T-helper 2 cell treated with Interferon-gamma antibody and Interleukin-4, amounts not matched to agents 5 μg/mL and 100 μg/mL, for 36 hours (primary cell): ENCODE data around the gene GNG10.
"Not testable (repeated sequence)": the region's sequence is repeated elsewhere in the genome, so short reads cannot be mapped to it uniquely, and the experiment has no call there.

Source experiments
- DNase-seq: peaks from one replicate; pipeline ENCODE4 v3.0.0; 2021; ENCODE audit warnings: low spot score
- H3K27ac Mint-ChIP-seq: one replicate; pipeline ENCODE4 v1.8.0; 2021; ENCODE audit warnings: mild to moderate bottlenecking, mixed read lengths
- H3K27me3 Mint-ChIP-seq: one replicate; pipeline ENCODE4 v1.8.0; 2021; ENCODE audit warnings: low read depth, mixed read lengths
- H3K36me3 Mint-ChIP-seq: one replicate; pipeline ENCODE4 v1.8.0; 2021; ENCODE audit warnings: low read depth, mixed read lengths
- H3K4me1 Mint-ChIP-seq: one replicate; pipeline ENCODE4 v1.8.0; 2021; ENCODE audit warnings: low read depth, mixed read lengths
- H3K4me3 Mint-ChIP-seq: one replicate; pipeline ENCODE4 v1.8.0; 2022; ENCODE audit warnings: mild to moderate bottlenecking, moderate library complexity, mixed read lengths
- H3K9me3 Mint-ChIP-seq: one replicate; pipeline ENCODE4 v1.8.0; 2021; ENCODE audit warnings: mixed read lengths

GNG10 gene

DNA sequence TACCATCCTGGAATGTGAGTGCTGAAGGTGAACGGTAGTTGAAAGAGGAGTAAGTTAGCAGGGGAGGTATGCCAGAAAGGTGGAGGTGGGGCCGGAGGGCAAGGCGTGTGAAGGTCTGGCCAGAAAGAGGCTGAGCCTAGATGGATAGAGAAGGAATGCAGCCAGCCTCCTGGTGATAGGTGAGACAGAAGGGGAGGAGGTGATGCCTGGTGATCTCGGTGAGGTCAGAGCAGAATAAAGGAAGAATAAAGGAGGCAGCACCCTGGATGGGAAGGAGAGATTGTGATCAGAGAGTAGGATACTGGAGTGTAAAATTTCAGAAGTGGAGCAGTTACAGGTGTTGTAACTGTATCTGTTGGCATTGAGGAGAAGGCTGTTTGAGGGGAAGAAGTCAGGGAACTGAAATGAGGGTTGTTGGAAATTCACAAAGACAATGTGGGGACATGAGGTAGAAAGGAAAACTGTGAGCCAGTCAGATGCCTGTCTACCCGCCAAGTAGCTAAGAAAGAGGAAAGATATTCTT is 2.0 kb downstream of the GNG10 start:
- peak overlapping the region; percentile 95 for H3K27ac Mint-ChIP-seq
- H3K4me1 Mint-ChIP-seq, result peaks cover 20% of the 10 kb centered on the region
- peaks cover 24% of the 10 kb centered on the region for H3K36me3 Mint-ChIP-seq

DNA sequence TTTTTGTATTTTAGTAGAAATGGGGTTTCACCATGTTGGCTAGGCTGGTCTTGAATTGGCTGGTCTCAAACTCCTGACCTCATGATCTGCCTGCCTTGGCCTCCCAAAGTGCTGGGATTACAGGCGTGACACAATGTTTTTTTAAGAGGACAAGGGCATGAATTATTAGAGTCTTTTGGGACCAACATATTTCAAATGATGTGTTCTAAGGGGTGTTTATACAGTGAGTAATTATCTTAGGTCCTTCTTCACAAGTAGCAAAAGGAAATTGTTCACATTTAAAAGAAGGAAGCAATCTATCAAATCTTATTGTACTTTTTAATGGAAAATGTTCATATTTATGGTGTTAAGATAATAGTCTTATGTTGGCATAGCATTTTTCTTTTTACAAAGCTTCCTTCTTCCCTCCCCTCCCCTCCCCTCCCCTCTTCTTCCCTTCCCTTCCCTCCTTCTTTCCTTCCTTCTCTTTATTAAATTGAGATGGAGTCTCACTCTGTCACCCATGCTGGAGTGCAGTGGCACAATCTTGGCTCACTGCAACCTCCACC is 6.7 kb downstream of the GNG10 start:
- peaks cover 34% of the 10 kb centered on the region for H3K36me3 Mint-ChIP-seq
- H3K27me3 Mint-ChIP-seq, result no peaks in the 10 kb centered on the region
- H3K4me1 Mint-ChIP-seq, result peaks cover 10% of the 10 kb centered on the region
- no peak overlapping the region for H3K27ac Mint-ChIP-seq
- H3K4me3 Mint-ChIP-seq, result no peak overlapping the region
- H3K9me3 Mint-ChIP-seq, result no peaks in the 10 kb centered on the region
- no peak for DNase-seq

More for the DNA sequence above, 2.0 kb downstream of the GNG10 start:
- Mint-ChIP-seq H3K4me3 (peak overlapping the region; percentile 92), H3K27me3 (no peaks in the 10 kb centered on the region), H3K9me3 (no peaks in the 10 kb centered on the region)
- DNase-seq, result no peak

DNA sequence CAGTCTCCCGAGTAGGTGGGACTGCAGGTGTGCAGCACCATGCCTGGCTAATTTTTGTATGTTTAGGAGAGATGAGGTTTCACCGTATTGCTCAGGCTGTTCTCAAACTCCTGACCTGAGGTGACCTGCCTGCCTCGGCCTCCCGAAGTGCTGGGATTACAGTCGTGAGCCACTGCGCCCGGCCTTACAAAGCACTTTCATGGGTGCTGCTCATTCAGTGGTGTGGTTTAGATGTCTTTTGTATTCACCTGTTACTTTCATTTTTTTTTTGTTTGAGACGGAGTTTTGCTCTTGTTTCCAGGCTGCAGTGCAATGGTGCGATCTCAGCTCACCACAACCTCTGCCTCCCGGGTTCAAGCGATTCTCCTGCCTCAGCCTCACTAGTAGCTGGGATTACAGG is 7.2 kb downstream of the GNG10 start:
- not testable (repeated sequence) for H3K27me3 Mint-ChIP-seq, H3K9me3 Mint-ChIP-seq, H3K27ac Mint-ChIP-seq, H3K4me1 Mint-ChIP-seq, H3K4me3 Mint-ChIP-seq, DNase-seq
- H3K36me3 Mint-ChIP-seq, result peaks cover 29% of the 10 kb centered on the region

DNA sequence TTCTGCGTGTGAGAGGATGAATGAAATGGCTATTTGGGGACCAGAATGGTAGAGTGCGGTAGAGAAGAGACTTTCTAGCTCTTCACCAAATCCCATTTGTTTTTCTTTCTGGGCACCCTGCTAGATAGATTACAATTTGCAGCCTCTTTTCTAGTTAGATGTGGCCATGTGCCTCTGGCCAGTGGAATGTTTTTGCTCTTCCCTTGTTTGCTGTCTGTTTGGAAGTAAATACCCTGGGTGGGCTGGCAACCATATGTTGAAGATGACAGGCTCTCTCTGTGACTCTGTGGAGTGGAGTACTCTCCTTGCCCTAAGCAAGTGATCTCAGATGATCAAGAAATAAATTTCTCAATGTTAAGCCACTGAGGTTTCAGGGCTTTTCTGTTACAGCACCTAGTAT is 12.9 kb downstream of the GNG10 start:
- Mint-ChIP-seq H3K27me3 (no peaks in the 10 kb centered on the region), H3K4me3 (no peak overlapping the region), H3K4me1 (no peaks in the 10 kb centered on the region), H3K9me3 (no peaks in the 10 kb centered on the region), H3K27ac (no peak overlapping the region), H3K36me3 (peaks cover 29% of the 10 kb centered on the region)
- DNase-seq, result no peak

DNA sequence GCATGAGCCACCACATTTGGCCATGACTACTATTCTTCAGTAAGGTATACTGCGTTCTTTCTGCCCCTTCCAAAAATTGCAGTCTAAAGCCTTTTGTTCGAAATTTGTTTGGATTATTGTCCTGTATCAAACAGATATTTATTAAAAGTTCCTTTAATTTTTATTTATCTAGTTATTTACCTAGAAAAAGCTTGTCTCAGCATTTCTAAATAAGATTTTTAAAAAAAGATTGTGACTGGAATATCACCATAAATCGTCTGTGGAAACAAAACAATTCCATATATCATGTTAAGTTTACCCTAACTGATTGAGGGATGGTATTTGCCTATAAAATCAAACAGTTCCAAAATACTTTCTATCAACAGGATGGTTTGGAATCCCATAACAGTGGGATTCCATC is 14.7 kb downstream of the GNG10 start:
- no peaks in the 10 kb centered on the region for H3K9me3 Mint-ChIP-seq
- no peaks in the 10 kb centered on the region for H3K27me3 Mint-ChIP-seq
- DNase-seq, result no peak
- no peaks in the 10 kb centered on the region for H3K4me1 Mint-ChIP-seq
- H3K27ac Mint-ChIP-seq, result no peak overlapping the region
- no peak overlapping the region for H3K4me3 Mint-ChIP-seq
- peaks cover 25% of the 10 kb centered on the region for H3K36me3 Mint-ChIP-seq

DNA sequence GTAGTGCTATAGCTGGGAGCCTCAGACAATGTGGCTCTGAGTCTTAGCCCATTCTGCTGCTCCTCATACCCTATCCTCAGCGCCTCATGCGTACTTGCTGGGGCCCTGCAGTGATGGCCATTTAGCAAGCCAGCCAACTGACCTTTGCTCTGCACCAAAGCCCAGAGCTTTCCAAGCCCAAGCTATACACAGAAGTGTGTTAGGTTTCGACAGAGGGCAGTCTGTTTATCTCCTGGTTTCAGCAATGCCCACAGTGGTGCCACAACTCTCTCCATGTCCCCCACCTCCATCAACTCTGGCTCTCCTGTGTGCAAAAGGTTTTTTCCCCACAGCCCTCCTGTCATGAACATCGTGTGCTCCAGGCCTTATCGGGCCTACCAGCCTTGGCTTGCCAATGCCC is 16.9 kb downstream of the GNG10 start:
- no peak overlapping the region for H3K4me3 Mint-ChIP-seq
- DNase-seq, result no peak
- no peaks in the 10 kb centered on the region for H3K27me3 Mint-ChIP-seq
- H3K9me3 Mint-ChIP-seq, result no peaks in the 10 kb centered on the region
- H3K4me1 Mint-ChIP-seq, result no peaks in the 10 kb centered on the region
- H3K27ac Mint-ChIP-seq, result no peak overlapping the region
- H3K36me3 Mint-ChIP-seq, result peaks cover 24% of the 10 kb centered on the region

DNA sequence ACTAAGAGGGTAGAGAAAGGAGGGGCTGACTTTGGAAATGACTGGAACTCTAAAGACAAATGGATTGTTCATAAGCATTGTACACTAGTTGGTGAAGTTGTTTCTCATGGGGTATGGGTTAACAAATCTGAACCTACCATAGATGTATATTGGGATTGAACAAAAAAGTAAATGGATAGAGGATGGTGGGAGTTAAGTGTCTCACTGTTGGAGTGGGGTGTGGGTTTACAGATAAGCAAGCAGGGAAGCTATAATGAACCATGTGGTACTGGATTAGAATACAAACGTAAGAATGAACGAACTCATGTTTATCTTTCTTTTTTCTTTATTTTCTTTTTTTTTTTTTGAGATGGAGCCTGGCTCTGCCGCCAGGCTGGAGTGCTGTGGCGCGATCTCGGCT is 17.8 kb downstream of the GNG10 start:
- no peak overlapping the region for H3K27ac Mint-ChIP-seq
- no peak for DNase-seq
- no peaks in the 10 kb centered on the region for H3K27me3 Mint-ChIP-seq
- no peaks in the 10 kb centered on the region for H3K9me3 Mint-ChIP-seq
- no peaks in the 10 kb centered on the region for H3K4me1 Mint-ChIP-seq
- H3K4me3 Mint-ChIP-seq, result no peak overlapping the region
- peaks cover 24% of the 10 kb centered on the region for H3K36me3 Mint-ChIP-seq

DNA sequence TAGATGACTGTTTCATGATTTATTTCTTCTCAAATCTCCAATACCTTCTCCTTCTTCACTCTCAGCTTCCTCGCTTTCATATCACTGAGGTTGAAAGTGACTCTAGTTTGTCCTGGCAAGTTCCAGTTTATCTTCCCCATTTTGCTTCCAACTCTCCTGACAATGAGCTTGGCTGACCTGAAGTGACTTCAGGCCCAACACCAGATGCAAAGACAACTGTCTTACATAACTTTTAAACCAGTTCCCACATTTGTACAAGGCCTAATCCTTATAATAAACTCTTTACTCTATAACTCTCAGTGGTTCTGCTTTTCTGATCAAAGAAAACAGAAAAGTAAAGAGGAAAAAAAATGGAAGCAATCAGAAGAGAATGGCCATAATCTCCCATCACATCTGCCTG is 22.0 kb downstream of the GNG10 start:
- Mint-ChIP-seq H3K27me3 (no peaks in the 10 kb centered on the region), H3K27ac (no peak overlapping the region), H3K4me1 (no peaks in the 10 kb centered on the region), H3K4me3 (no peak overlapping the region), H3K36me3 (peaks cover 11% of the 10 kb centered on the region), H3K9me3 (no peaks in the 10 kb centered on the region)
- DNase-seq, result no peak

DNA sequence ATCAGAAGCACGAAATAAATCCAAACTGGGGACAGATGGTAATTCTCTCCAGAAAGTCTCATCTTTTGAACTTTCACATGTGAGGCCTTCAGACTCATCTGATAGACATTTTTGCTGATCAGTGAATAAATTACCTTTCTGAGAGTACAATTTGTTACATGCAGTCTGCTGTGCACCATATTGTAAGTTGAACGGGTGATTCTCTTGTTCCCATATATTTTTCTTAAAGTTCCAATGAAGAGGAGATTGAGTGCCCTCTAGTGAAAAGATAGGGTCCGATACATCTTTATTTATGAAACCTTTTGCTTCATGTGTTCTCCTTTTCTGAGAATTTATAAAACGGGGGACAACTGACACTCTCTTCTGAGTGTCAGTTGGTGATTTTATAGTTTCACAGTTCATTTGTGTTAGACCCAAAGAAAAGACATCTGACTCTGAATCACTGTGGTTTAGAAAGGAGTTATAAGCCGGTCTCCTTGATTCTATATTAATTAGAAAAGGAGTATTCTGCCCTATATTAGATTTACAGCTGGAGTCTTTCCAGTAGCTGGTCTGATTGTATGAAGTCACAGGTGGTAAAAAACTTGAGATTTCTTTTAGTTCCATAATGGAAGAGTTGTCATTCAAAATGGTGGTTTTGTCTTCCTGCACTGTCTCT is 30.4 kb downstream of the GNG10 start:
- H3K9me3 Mint-ChIP-seq, result no peaks in the 10 kb centered on the region
- no peak for DNase-seq
- peaks cover 2% of the 10 kb centered on the region for H3K36me3 Mint-ChIP-seq
- no peak overlapping the region for H3K27ac Mint-ChIP-seq
- H3K4me3 Mint-ChIP-seq, result no peak overlapping the region
- H3K27me3 Mint-ChIP-seq, result no peaks in the 10 kb centered on the region
- no peaks in the 10 kb centered on the region for H3K4me1 Mint-ChIP-seq

DNA sequence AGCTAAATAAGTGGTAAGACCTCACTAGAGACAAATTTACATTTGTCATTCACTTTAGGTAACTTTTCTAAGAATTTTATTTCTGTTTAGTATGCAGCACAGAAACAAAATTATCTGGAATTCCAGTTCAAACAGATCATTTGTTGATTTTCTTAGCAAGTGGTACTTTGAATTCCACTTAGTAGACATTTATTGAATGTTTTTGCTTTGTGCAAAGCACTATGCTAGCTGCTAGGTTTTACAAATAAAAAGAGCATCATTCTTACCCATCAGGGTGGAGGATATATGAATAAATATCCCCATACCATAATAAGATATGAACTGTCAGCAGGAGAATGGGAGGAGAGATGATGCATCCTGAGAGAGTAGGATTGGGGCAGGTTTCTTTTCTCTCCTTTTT is 35.4 kb downstream of the GNG10 start:
- Mint-ChIP-seq H3K4me3 (no peak overlapping the region), H3K9me3 (no peaks in the 10 kb centered on the region), H3K4me1 (peaks cover 3% of the 10 kb centered on the region), H3K27ac (no peak overlapping the region), H3K36me3 (peaks cover 11% of the 10 kb centered on the region), H3K27me3 (no peaks in the 10 kb centered on the region)
- DNase-seq, result no peak

DNA sequence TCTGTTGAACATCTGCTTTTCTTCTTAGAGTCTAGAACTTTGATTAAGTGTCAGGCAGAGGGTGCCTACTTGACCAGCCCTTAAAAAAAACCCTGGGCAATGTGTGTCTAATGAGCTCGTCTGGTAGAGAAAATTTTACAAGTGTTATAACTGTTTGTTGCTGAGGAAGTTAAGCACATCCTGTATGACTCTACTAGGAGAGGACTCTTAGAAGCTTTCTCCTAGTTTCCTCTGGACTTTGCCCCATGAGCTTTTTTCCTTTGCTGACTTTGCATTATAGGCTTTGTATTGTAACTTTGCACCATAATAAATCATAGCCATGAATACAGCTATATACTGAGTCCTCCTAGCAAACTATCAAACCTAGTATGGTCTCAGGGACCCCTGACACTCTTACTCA is 39.4 kb downstream of the GNG10 start:
- no peak for DNase-seq
- peaks cover 11% of the 10 kb centered on the region for H3K36me3 Mint-ChIP-seq
- no peaks in the 10 kb centered on the region for H3K9me3 Mint-ChIP-seq
- no peaks in the 10 kb centered on the region for H3K27me3 Mint-ChIP-seq
- H3K27ac Mint-ChIP-seq, result no peak overlapping the region
- H3K4me1 Mint-ChIP-seq, result peaks cover 3% of the 10 kb centered on the region
- no peak overlapping the region for H3K4me3 Mint-ChIP-seq

DNA sequence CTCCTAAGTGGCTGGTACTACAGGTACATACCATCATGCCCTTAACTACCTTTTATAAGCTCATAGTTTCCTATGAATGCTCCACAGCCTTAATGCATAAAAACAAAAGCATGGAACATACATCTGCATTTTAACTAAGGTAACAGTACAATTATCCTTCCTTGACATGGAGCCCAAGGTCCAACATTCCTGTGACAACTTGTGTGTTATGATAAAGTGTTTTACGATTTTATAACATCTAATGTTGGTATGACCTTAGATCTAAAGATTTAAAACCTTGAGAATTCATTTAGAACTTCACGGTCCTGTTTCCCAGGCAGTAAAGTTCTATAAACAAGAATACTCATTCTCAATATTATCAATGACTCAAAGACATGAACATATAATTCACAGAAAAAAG is 43.1 kb downstream of the GNG10 start:
- no peaks in the 10 kb centered on the region for H3K36me3 Mint-ChIP-seq
- DNase-seq, result no peak
- peaks cover 3% of the 10 kb centered on the region for H3K4me1 Mint-ChIP-seq
- no peaks in the 10 kb centered on the region for H3K27me3 Mint-ChIP-seq
- H3K27ac Mint-ChIP-seq, result no peak overlapping the region
- no peaks in the 10 kb centered on the region for H3K9me3 Mint-ChIP-seq
- H3K4me3 Mint-ChIP-seq, result no peak overlapping the region

DNA sequence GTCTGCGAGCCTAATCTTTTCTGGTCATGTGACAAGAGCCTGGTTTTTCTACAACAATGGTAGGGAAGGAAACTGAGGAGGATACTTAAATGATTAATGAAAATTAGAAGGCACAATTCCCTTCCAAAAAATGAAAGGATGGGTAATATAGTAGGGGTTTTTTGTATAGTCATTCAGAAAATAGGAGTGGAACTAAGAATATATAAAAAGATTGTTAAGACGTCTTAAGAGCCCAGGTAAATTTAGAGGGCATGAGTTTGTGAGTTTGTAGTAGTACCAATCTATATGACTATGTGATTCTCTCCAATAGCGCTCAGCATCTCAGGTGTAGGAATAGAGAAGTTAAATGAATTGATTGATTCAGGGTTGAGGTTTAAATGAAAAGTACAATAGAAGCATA is 50.1 kb downstream of the GNG10 start:
- Mint-ChIP-seq H3K36me3 (no peaks in the 10 kb centered on the region), H3K9me3 (no peaks in the 10 kb centered on the region), H3K27ac (no peak overlapping the region), H3K27me3 (no peaks in the 10 kb centered on the region), H3K4me3 (no peak overlapping the region), H3K4me1 (no peaks in the 10 kb centered on the region)
- no peak for DNase-seq

DNA sequence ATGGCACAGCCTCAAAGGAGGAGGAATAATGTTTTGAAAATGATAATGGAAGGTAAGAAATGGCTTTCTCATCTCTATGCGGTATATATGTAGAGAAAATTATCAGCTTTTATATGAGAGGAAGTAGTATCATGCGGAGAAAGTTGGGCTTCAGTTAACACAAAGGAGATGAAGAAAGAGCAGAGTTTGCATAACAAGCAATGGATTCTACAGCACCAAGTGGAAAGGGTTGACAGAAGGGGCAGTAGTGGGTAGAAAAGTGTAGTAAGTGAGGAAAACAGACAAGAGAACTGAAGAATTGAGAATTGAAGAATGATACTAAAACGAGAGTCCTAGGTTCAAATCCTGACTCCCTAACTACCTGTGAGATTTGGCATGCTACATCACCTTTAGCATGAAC is 51.0 kb downstream of the GNG10 start:
- no peak overlapping the region for H3K27ac Mint-ChIP-seq
- H3K4me3 Mint-ChIP-seq, result no peak overlapping the region
- H3K4me1 Mint-ChIP-seq, result no peaks in the 10 kb centered on the region
- no peaks in the 10 kb centered on the region for H3K9me3 Mint-ChIP-seq
- H3K27me3 Mint-ChIP-seq, result no peaks in the 10 kb centered on the region
- H3K36me3 Mint-ChIP-seq, result no peaks in the 10 kb centered on the region
- DNase-seq, result no peak

DNA sequence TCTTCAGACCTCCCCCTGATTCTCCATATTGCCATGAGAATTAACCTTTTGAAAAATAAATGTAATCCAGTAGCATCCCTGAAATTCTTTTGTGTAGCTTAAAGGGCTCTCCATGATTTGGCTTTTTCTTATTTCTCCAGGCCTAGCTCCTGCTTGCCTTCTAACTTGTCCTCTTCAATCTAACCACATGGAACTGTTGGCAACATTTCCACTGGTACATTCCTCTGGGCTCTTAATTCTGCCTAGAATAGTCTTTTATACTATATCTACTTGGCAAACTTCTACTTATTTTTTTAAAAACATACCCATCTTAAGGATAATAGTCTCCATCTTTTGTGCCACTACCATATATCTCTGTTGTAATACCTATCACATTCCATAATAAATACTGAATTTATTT is 54.1 kb downstream of the GNG10 start:
- Mint-ChIP-seq H3K4me1 (no peaks in the 10 kb centered on the region), H3K27ac (no peak overlapping the region)

More for the DNA sequence above, 54.1 kb downstream of the GNG10 start:
- Mint-ChIP-seq H3K27me3 (no peaks in the 10 kb centered on the region), H3K36me3 (no peaks in the 10 kb centered on the region), H3K9me3 (no peaks in the 10 kb centered on the region), H3K4me3 (no peak overlapping the region)
- no peak for DNase-seq
